Measurements from ENCODE around the gene PKNOX2.

DNA sequence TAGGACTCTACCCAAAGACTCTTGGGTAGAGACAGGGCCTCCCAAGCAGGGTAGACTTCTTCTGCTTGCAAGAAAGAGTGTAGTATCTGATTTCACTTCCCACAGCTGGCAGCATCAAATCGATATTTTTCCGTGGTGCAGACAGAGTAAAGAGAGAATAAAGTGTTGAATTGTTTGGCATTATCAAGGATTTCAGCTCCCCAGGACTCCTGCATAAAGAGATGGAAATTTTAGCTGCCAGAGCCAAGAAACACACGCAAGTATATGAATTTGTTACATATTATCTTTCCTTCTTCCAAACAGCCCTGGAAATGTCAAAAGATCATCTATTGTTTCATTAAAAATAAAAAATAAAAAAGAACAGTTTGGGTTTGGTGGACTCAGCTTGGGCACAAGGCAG, 136.8 kb downstream of the PKNOX2 start:
- TF ChIP-seq, protein P1, sequence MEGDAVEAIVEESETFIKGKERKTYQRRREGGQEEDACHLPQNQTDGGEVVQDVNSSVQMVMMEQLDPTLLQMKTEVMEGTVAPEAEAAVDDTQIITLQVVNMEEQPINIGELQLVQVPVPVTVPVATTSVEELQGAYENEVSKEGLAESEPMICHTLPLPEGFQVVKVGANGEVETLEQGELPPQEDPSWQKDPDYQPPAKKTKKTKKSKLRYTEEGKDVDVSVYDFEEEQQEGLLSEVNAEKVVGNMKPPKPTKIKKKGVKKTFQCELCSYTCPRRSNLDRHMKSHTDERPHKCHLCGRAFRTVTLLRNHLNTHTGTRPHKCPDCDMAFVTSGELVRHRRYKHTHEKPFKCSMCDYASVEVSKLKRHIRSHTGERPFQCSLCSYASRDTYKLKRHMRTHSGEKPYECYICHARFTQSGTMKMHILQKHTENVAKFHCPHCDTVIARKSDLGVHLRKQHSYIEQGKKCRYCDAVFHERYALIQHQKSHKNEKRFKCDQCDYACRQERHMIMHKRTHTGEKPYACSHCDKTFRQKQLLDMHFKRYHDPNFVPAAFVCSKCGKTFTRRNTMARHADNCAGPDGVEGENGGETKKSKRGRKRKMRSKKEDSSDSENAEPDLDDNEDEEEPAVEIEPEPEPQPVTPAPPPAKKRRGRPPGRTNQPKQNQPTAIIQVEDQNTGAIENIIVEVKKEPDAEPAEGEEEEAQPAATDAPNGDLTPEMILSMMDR (IDR thresholded peaks at IDR 0.05; ENCODE audit: borderline replicate concordance, extremely low read depth, low read length, poor library complexity, severe bottlenecking): no peak
- TF ChIP-seq EZH2 (IDR thresholded peaks at IDR 0.05; ENCODE audit: borderline replicate concordance, low read depth, low read length, severe bottlenecking): no peak
